Breast epithelium (tissue), 3 donors: ENCODE data around the gene GNAI3.

Experiments
- CTCF ChIP-seq, 3 donors: fragments of 450-650 bp; IDR thresholded peaks; one replicate each; pipeline ENCODE4 v1.5.1; 2016 to 2017; ENCODE audit warnings: antibody characterized with exemption in 3 of 3, mild to moderate bottlenecking in 3 of 3, moderate library complexity in 3 of 3
- POLR2A ChIP-seq: fragments of 450-650 bp; IDR thresholded peaks from one replicate; pipeline ENCODE4 v1.6.1; 2016; ENCODE audit warnings: antibody characterized with exemption, mild to moderate bottlenecking, moderate library complexity
- POLR2AphosphoS5 ChIP-seq, 3 donors: sonication (generic); formaldehyde crosslinking; IDR thresholded peaks; one replicate each; pipeline ENCODE4 v1.6.1; 2017; ENCODE audit warnings: antibody characterized with exemption in 3 of 3

- no peak for TF ChIP-seq POLR2AphosphoS5 (IDR thresholded peaks at IDR 0.05)
- no peak for TF ChIP-seq CTCF (IDR thresholded peaks at IDR 0.05)
- TF ChIP-seq POLR2A: no peak
These were observed 14.0 kb upstream of the GNAI3 start for GRCh38 chr1:109534307-109534858.
